GM18520 (cell line): ENCODE data around the gene CELSR3.

Experiments used
- ATAC-seq: cut with Tn5 transposase; IDR thresholded peaks from one replicate; pipeline ENCODE4 v1.9.1; 2021; ENCODE audit not compliant: unreplicated experiment

CELSR3 gene

GRCh38 chr3:48686538-48687219 is 24.0 kb upstream of the CELSR3 start:
- ATAC-seq, result no peak

DNA sequence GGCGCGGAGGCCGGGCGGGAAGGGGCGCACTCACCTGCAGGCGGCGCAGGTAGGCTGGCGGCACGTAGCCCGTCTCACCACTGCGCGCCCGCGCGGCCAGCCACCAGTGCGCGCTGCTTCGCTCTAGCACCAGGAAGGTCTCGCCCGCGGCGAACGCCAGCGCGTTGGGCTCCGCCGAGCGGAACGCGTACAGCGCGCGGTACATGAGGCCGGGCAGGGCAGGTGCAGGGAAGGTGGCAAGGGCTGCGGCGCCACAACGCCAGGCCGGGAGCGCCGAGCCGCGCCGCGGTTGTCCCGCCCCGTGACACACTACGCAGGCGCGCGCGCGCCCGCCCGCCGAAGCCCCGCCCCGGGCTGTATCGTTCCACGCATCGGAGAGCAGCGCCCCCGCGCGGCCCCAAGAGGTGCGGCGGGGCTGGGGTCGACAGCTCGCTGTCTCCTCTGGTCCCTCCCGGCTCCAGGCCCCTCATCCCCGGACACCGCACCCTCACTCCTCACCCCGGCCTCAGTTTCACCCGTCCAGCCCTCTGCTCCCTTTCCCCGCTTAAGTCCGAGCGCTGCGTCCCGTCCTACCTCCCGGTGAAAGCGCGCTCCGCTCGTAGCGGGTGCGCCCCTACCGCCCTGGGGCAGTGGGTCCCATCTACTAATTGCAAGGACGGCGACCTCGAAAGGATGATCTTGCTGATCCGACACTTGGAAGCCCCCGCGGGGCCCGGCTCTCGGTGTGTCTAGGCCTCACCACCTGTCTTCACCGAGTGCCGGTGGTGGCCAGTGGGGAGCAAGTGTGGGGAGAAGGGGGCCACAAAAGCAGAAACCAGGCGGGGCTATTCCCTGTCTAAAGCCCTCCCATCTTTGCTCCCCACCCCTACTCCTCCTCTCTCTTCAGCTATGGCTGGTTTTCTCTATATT is 23.2 kb upstream of the CELSR3 start, which contains the start of gene NCKIPSD:
Gene NCKIPSD (minus strand): TSS at position 313 of the 909 bp plus-strand sequence. CDS start 108 bp downstream, at position 205.
- peak; percentile 74 for ATAC-seq

DNA sequence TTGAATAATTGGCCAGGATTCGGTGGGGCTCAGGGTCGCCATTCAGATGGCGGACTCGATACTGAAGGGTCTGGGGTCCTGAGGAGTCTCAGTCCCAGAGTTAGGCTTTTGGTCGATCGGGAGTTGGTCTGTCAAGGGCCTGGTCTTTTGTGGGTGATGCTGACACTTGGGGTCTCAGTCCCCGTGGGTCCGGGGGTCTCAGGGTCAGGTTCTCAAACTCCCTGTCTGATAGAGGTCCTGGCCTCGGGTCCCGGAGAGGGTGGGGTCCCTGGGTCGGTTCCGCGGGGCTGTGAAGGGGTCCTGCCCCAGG is 22.6 kb upstream of the CELSR3 start:
- no peak for ATAC-seq

DNA sequence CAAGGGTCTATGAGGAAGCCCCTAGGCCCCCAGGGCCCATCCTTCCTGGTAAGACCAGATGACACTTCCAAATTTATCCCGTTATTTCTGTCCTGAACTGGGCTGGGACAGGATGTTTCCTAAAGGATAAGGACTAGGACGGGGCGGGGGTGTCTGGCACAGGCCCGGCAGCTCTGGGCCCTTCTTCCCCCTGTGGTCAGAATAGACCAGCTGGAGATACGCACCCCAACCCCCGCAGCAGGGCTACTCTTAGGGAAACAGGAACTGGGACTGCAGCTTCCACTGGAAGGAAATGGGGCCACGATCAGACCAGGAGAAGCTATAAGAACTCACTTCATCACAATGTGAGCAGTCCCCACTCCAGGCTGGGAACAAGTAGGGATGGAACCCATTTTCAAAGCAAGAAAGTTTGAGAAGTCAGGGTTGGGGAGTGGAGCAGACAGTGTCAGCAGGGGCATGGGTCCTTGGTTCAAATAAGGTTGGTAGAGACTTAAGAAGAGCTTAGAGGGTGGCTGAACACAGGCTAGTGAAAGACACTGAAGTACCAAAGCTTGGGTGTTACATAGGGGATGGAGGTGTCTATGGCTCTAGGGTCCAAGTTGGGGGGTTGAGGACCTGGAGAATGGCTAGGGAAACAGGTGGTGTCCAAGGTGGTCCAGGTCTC is 21.9 kb upstream of the CELSR3 start:
- no peak for ATAC-seq

GRCh38 chr3:48684054-48684349 is 21.3 kb upstream of the CELSR3 start:
- ATAC-seq, result no peak

- no peak for ATAC-seq
These were observed 20.1 kb upstream of the CELSR3 start for GRCh38 chr3:48682786-48683185.

DNA sequence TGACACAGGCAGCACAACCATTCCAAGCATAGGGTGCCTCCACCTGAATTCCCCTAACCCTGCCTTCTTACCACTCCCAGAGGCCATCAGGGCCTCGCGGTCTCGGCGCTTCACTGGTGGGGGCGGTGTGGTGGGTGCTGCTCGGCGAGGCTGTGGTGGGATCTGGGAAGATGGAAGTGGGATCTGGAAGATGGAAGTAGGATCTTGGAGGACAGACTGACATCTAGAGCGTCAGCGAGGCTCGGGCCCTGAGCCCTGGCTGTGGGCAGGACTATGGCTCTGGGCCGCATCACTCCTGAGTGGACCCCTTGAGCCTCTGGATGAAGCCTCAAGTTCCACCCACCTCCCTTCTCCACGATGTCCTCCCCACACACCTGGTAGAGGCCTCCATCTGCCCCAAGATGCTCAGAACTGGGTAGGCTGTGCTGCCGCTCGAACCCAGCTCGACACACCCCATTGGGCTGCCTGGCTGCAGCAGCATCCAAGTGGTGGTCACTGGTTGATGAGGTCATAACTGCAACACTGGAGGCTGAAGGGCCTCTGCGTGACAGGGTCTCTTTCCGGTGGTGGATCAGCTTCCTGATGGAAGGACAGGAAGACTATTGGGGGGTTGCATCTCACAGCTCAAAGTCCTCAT is 19.4 kb upstream of the CELSR3 start:
- no peak for ATAC-seq

DNA sequence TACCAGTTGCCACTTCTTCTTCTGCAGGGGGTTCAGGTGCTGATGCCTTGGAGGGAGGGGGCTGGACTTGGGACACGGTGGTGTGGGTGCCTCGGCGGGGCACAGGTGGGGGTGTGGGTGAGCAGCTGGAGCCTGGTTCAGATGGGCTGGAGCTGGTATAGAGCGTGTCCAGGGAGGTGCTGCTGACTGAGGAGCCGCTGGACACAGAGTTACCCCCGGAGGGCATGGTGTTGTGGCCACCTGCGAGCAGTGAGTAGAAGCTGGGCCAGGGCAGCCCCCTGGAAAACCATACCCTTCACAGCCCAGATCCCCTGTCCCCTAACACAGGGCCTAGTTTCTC is 18.8 kb upstream of the CELSR3 start:
- ATAC-seq, result no peak

DNA sequence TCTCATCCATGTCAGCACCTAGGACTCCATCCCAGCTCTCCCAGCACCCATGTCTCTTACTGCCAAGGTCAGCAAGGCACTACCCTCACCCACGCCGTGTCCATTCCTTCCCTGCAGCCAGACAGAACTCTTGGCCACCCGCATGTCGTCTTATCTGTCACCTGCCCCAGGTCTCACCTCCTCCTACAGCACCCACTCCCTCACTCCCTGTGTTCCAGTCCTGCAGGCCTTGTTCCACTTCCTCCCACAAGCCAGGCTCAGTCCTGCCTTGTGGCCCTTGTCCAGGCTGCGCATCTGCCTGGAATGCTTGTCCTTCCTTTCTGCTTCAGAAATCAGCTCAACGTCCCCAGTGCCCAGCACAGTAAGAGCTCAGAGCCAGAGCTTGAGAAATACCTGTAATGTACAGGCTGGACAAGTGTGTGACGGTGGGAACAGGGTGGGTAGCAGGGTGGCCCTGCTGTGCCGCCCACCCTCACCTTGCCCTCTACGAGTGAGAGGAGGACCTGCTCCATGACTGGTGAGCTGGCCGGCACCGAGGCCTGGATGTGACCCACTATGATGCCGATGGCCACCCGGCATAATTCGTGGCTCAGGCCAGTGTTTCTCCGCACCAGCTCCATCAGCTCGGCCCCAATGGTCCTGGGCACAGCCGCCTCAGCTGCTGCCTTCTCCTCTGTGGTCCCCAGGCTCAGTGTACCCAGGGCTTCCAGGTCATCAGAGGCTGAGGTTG is 18.3 kb upstream of the CELSR3 start:
- ATAC-seq, result no peak

GRCh38 chr3:48679411-48680391 is 17.0 kb upstream of the CELSR3 start:
- no peak for ATAC-seq

- ATAC-seq, result no peak
These were observed 16.1 kb upstream of the CELSR3 start for GRCh38 chr3:48678566-48679380.

- no peak for ATAC-seq
These were observed 15.4 kb upstream of the CELSR3 start for GRCh38 chr3:48678056-48678455.

DNA sequence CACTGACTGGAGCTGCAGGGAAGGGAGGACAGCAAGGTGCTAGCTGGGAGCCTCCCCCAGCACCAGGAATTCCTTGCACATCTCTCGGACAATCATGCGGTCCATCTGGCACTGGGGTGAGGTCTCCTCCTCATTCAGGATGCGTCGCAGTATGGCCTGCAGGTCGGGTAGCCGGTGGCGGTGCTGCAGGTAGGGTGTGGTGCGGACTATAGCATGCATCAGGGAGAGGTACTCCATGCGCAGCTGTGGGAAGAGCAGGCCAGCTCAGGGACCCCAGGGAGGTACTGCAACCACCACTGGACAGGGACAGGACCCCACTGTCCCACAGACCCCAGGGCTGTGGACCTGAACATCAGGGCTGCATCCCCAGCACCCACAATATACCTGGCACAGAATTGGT is 11.8 kb upstream of the CELSR3 start:
- ATAC-seq, result no peak

DNA sequence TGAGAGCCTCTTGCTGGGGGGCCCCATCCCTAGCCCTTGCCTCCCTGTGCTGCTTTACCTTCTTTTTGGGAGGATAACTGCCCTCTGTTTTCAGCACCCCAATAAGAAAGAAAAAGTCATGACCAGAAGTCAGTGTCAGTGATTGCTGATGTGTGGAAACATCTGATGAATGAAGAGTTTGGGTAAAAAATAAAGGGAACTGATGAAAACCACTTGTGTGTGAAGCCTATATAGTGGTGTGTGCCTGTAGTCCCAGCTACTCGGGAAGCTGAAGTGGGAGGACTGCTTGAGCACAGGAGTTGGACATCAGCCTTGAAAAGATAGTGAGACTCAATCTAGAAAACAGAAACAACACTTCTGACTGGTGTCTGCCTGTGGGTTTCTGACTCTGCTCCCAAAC is 9.8 kb upstream of the CELSR3 start:
- ATAC-seq, result no peak

- no peak for ATAC-seq
These were observed 2.2 kb upstream of the CELSR3 start for GRCh38 chr3:48664929-48665328.

DNA sequence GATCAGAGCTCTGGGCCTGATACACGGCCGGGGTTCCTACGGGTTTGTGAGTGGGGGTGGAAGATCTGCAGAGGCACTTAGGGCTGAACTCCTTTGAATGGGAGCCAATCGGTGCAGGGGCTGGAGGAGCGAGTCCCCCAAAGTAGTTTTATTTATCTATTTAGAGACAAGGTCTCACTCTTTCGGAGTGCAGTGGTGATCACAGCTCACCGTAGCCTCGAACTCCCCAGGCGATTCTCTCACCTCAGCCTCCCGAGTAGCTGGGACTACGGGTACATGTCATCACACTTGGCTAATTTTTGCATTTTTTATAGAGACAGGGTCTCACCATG is 1.6 kb upstream of the CELSR3 start:
- no peak for ATAC-seq

GRCh38 chr3:48663489-48664312 is 1.0 kb upstream of the CELSR3 start:
- peak; percentile 79 for ATAC-seq

GRCh38 chr3:48662145-48662752 is 437 bp downstream of the CELSR3 start:
- no peak for ATAC-seq
